WERI-Rb-1 (cell line): ENCODE measurements around the gene ADORA1.

Experiments used
- DNase-seq: peaks from one replicate; pipeline ENCODE4 v3.0.0-alpha.2; 2020
- H3K27ac ChIP-seq: fragments of 250-450 bp; sonication (Bioruptor Pico); 2 replicates; pipeline ENCODE4 v1.5.1; 2020; ENCODE audit warnings: mild to moderate bottlenecking, moderate library complexity
- H3K27me3 ChIP-seq: fragments of 250-450 bp; sonication (Bioruptor Pico); 2 replicates; pipeline ENCODE4 v1.5.1; 2021; ENCODE audit warnings: mild to moderate bottlenecking, low read depth, moderate library complexity; ENCODE audit not compliant: insufficient read depth, severe bottlenecking
- H3K36me3 ChIP-seq: fragments of 250-450 bp; sonication (Bioruptor Pico); 2 replicates; pipeline ENCODE4 v1.5.1; 2020; ENCODE audit warnings: mild to moderate bottlenecking, moderate library complexity
- H3K4me3 ChIP-seq: 2 replicates; pipeline ENCODE4 v1.5.1; 2011; ENCODE audit warnings: low read depth, mild to moderate bottlenecking, control low read depth, low read length
- H3K9me3 ChIP-seq: fragments of 250-450 bp; sonication (Bioruptor Pico); 2 replicates; pipeline ENCODE4 v1.5.1; 2021; ENCODE audit warnings: mild to moderate bottlenecking, moderate library complexity; ENCODE audit not compliant: severe bottlenecking
- CTCF ChIP-seq: IDR thresholded peaks from 2 replicates; pipeline ENCODE4 v1.5.1; 2011; ENCODE audit warnings: low read depth, mild to moderate bottlenecking, control low read depth, inconsistent platforms, low read length

ADORA1 gene

GRCh38 chr1:203114202-203114601, 13.3 kb upstream of the ADORA1 start:
- H3K27me3 ChIP-seq, result no peaks in the 10 kb centered on the region
- TF ChIP-seq CTCF, result no peak

GRCh38 chr1:203116091-203116820, 11.3 kb upstream of the ADORA1 start:
- no peaks in the 10 kb centered on the region for H3K27me3 ChIP-seq
- DNase-seq, result peak; percentile 75
- H3K4me3 ChIP-seq, result no peak overlapping the region
- H3K27ac ChIP-seq, result no peak overlapping the region
- no peaks in the 10 kb centered on the region for H3K36me3 ChIP-seq
- H3K9me3 ChIP-seq, result no peaks in the 10 kb centered on the region
- TF ChIP-seq CTCF, result 0 out of 2 replicates have a peak, but pooled peaks have one; percentile 42

More at GRCh38 chr1:203114202-203114601, 13.3 kb upstream of the ADORA1 start:
- H3K36me3 ChIP-seq, result no peaks in the 10 kb centered on the region
- H3K4me3 ChIP-seq, result no peak overlapping the region
- peak; percentile 4 for DNase-seq
- no peak overlapping the region for H3K27ac ChIP-seq
- H3K9me3 ChIP-seq, result no peaks in the 10 kb centered on the region

GRCh38 chr1:203117611-203118575, 9.6 kb upstream of the ADORA1 start:
- H3K9me3 ChIP-seq, result no peaks in the 10 kb centered on the region
- peak; percentile 99 for DNase-seq
- no peak overlapping the region for H3K4me3 ChIP-seq
- no peaks in the 10 kb centered on the region for H3K27me3 ChIP-seq
- TF ChIP-seq CTCF, result peak; percentile 100
- no peaks in the 10 kb centered on the region for H3K36me3 ChIP-seq
- no peak overlapping the region for H3K27ac ChIP-seq

- Histone ChIP-seq H3K4me3 (no peak overlapping the region), H3K36me3 (no peaks in the 10 kb centered on the region), H3K27ac (no peak overlapping the region), H3K27me3 (no peaks in the 10 kb centered on the region), H3K9me3 (no peaks in the 10 kb centered on the region)
- TF ChIP-seq CTCF, result no peak
- peak; percentile 63 for DNase-seq
Measured at GRCh38 chr1:203120325-203121153, 7.0 kb upstream of the ADORA1 start.

- no peak for TF ChIP-seq CTCF
- no peaks in the 10 kb centered on the region for H3K27me3 ChIP-seq
- H3K9me3 ChIP-seq, result no peaks in the 10 kb centered on the region
- peak; percentile 21 for DNase-seq
- H3K4me3 ChIP-seq, result no peak overlapping the region
- no peak overlapping the region for H3K27ac ChIP-seq
- H3K36me3 ChIP-seq, result no peaks in the 10 kb centered on the region
Measured at GRCh38 chr1:203121186-203122015, 6.1 kb upstream of the ADORA1 start.
